ENCODE measurements around the gene MCHR1. TPM values are rescaled to one million over a fixed set of nuclear protein-coding genes. Genes with fewer than 3 reads are reported as not detected.

MCHR1 gene
- total RNA-seq, 1 experiment from 2014 or later: not detected

DNA sequence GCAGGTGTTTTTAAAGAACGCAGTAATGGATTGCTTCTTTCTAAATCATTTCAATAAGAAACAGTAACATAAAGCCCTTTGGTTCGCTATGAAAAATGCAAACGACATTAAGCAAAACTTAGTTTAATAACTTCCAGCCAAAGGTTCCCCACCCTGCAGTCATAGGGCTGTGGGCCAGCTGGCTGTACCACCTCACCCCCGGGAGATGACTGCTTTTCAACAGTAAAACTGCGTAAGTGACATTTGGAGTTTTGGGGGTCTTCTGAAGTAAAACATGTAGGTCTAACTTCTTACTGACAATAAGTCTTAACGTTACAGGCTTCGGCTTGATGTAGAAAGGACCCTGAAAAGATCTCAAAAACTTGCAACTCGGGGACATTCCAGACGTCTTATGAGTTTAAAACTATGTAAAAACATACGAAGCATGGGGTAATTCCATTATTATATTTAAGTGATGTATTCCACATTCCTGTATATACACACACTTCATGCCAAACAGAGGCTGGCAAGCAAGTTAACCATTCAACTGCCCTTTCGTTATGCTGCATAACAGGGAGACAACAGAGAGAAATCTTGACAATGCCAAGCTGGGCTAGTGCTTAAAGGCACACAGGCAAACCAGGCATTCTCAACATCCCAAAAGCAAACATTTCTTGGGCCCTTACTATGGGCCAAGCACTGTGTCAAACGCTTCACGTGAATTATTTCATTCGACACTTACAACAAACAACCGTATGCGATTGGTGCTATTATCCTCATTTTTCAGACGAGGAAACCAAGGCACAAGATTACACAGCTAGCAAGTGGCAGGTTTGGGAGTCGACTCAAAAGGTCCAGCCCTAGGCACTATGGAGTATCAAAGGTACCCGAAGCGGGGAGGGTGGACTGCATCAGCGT lies 44.0 kb upstream of the MCHR1 start:
- CTCF ChIA-PET: interaction anchor here (0.5 to 1.6 kb wide), 4 partner anchors 9 to 265 kb away, joined by 3 to 6 read pairs (median 3); no protein-coding TSS in a partner anchor
- no peak overlapping the region for H3K27ac Mint-ChIP-seq (ENCODE audit: unreplicated experiment)
- H3K4me1 Mint-ChIP-seq (ENCODE audit: low read depth, unreplicated experiment): peaks cover 22% of the 10 kb centered on the region
- TSS peak; percentile 53 for BruUV-seq (replicated peaks)
- TF ChIP-seq CTCF (IDR thresholded peaks at IDR 0.05; ENCODE audit: unreplicated experiment): no peak
- intact Hi-C loops (cut with micrococcal nuclease; ENCODE audit: unreplicated experiment): no loop called here
- DNase-seq: no peak
- H3K36me3 Mint-ChIP-seq (ENCODE audit: insufficient read depth, unreplicated experiment): peaks cover 30% of the 10 kb centered on the region
- H3K4me3 Mint-ChIP-seq (ENCODE audit: low read depth, unreplicated experiment): peak overlapping the region; percentile 90
- H3K9me3 Mint-ChIP-seq (ENCODE audit: low read depth, unreplicated experiment): no peaks in the 10 kb centered on the region
- no peaks in the 10 kb centered on the region for H3K27me3 Mint-ChIP-seq (ENCODE audit: unreplicated experiment)

GRCh38 chr22:40635940-40636379 lies 43.3 kb upstream of the MCHR1 start:
- H3K36me3 Mint-ChIP-seq (ENCODE audit: insufficient read depth, unreplicated experiment): peaks cover 30% of the 10 kb centered on the region
- no peak overlapping the region for H3K27ac Mint-ChIP-seq (ENCODE audit: unreplicated experiment)
- no TSS peak for BruUV-seq (replicated peaks)
- H3K4me1 Mint-ChIP-seq (ENCODE audit: low read depth, unreplicated experiment): peaks cover 25% of the 10 kb centered on the region
- peak overlapping the region; percentile 90 for H3K4me3 Mint-ChIP-seq (ENCODE audit: low read depth, unreplicated experiment)
- no peak for DNase-seq
- no peak for TF ChIP-seq CTCF (IDR thresholded peaks at IDR 0.05; ENCODE audit: unreplicated experiment)
- intact Hi-C loops (cut with micrococcal nuclease; ENCODE audit: unreplicated experiment): no loop called here
- no peaks in the 10 kb centered on the region for H3K27me3 Mint-ChIP-seq (ENCODE audit: unreplicated experiment)
- no peaks in the 10 kb centered on the region for H3K9me3 Mint-ChIP-seq (ENCODE audit: low read depth, unreplicated experiment)
- CTCF ChIA-PET: interaction anchor here (0.5 to 1.6 kb wide), 4 partner anchors 9 to 266 kb away, joined by 3 to 7 read pairs (median 6); no protein-coding TSS in a partner anchor

DNA sequence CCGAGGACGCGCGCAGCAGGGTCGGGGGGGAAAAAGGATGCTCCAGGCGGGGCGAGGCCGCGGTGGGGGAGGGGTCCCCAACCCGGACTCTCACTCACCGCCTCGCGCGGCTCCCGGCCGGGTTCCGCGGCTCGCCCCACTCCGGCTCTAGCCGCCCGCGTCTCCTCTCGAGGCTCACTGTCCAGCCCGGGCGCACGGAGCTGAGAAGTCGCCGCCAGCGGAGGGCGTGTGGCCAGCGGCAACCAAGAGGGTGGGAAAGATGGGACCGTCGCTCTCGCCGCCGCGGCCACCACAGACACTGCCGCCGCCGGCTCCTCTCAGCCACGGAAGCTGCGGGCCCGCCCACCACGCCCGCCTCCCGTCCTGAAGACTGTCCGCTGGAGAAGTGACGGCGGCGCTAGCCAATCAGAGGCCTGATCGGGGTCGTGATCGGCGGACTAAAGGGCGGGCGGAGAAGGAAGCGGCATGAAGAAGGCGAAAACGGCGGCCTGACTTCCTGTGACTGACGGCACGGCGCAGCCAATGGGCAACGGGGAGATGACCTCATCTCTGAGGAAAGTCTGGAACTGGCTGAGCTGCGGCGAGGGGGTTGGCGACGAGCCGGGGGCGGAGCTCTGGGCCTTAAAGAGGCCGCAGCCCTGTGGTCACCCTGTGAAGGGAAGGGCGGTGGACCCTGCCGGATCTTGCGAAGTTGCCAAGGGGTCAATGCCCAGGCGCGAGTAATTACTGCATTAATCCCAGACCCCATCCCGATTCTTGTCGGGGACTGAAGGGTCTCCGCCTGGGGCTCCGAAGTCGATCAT lies 42.7 kb upstream of the MCHR1 start, which contains the start of gene MRTFA:
TSS of gene MRTFA (minus strand) at position 340 of the 803 bp plus-strand sequence.
- Mint-ChIP-seq H3K36me3 (ENCODE audit: insufficient read depth, unreplicated experiment) (peaks cover 30% of the 10 kb centered on the region), H3K4me1 (ENCODE audit: low read depth, unreplicated experiment) (peaks cover 28% of the 10 kb centered on the region), H3K27ac (ENCODE audit: unreplicated experiment) (peak within 1 kb of the TSS; percentile 95), H3K9me3 (ENCODE audit: low read depth, unreplicated experiment) (no peaks in the 10 kb centered on the region), H3K27me3 (ENCODE audit: unreplicated experiment) (no peaks in the 10 kb centered on the region), H3K4me3 (ENCODE audit: low read depth, unreplicated experiment) (peak within 1 kb of the TSS; percentile 90)
- TF ChIP-seq CTCF (IDR thresholded peaks at IDR 0.05; ENCODE audit: unreplicated experiment): no peak
- peak; percentile 100 for DNase-seq
- intact Hi-C loops (cut with micrococcal nuclease; ENCODE audit: unreplicated experiment): no loop called here
- CTCF ChIA-PET: interaction anchor here (0.6 to 1.6 kb wide), 5 partner anchors 8 to 200 kb away, joined by 3 to 7 read pairs (median 6); no protein-coding TSS in a partner anchor
- no TSS peak for BruUV-seq (replicated peaks)

Data from Calu3 (cell line).